Spleen (tissue), 13 donors: Measurements from ENCODE around the gene CCNY. TPM values are rescaled to one million over a fixed set of nuclear protein-coding genes. Genes with fewer than 3 reads are reported as not detected.

Source experiments
- DNase-seq: peaks from one replicate; pipeline ENCODE4 v3.0.0-alpha.2; 2020
- H3K27ac ChIP-seq, 8 donors: fragments of 200-600 bp; sonication (generic) in 7 of 8; 1 replicate in 4 of 8; 2 replicates in 4 of 8; pipeline versions ENCODE4 v1.5.0 to v1.8.0; 2016 to 2021; ENCODE audit warnings: inconsistent platforms in 4 of 8, mild to moderate bottlenecking in 4 of 8, moderate library complexity in 1 of 8
- H3K27me3 ChIP-seq, 7 donors: fragments of 200-600 bp; sonication (generic) in 6 of 7; replicated peaks in 1 of 7; 1 replicate in 4 of 7; 2 replicates in 3 of 7; pipeline versions ENCODE4 v1.5.0 to v1.8.0; 2016 to 2021; ENCODE audit warnings: inconsistent platforms in 3 of 7, mild to moderate bottlenecking in 1 of 7
- H3K36me3 ChIP-seq, 6 donors: fragments of 200-600 bp; sonication (generic) in 5 of 6; 1 replicate in 4 of 6; 2 replicates in 2 of 6; pipeline versions ENCODE4 v1.5.0 to v1.8.0; 2016 to 2021; ENCODE audit warnings: inconsistent platforms in 2 of 6
- H3K4me1 ChIP-seq, 6 donors: fragments of 200-600 bp; sonication (generic) in 5 of 6; 1 replicate in 3 of 6; 2 replicates in 3 of 6; pipeline versions ENCODE4 v1.5.0 to v1.8.0; 2016 to 2021; ENCODE audit warnings: inconsistent platforms in 3 of 6
- H3K4me3 ChIP-seq, 8 donors: fragments of 200-600 bp; sonication (generic) in 7 of 8; 1 replicate in 4 of 8; 2 replicates in 4 of 8; pipeline versions ENCODE4 v1.5.0 to v1.8.0; 2016 to 2021; ENCODE audit warnings: inconsistent platforms in 4 of 8, mild to moderate bottlenecking in 4 of 8, moderate library complexity in 2 of 8
- H3K9me3 ChIP-seq, 8 donors: fragments of 200-600 bp; sonication (generic) in 7 of 8; 1 replicate in 4 of 8; 2 replicates in 4 of 8; pipeline versions ENCODE4 v1.5.0 to v1.8.0; 2016 to 2021; ENCODE audit warnings: inconsistent platforms in 4 of 8
- CTCF ChIP-seq, 11 experiments: fragments of 200-600 bp in 7 of 11; fragments of 450-650 bp in 4 of 11; sonication (generic) in 4 of 11; IDR thresholded peaks in 8 of 11; conservative IDR thresholded peaks in 3 of 11; 1 replicate in 7 of 11; 2 replicates in 4 of 11; pipeline versions ENCODE4 v1.4.0 to v1.8.0; 2016 to 2021; ENCODE audit warnings: antibody characterized with exemption in 11 of 11, inconsistent platforms in 4 of 11, mild to moderate bottlenecking in 1 of 11
- POLR2A ChIP-seq, 3 donors: fragments of 450-650 bp; IDR thresholded peaks; one replicate each; pipeline ENCODE4 v1.5.1; 2017; ENCODE audit warnings: antibody characterized with exemption in 3 of 3, mild to moderate bottlenecking in 1 of 3
- POLR2AphosphoS5 ChIP-seq, 3 donors: sonication (generic); formaldehyde crosslinking; IDR thresholded peaks; one replicate each; pipeline ENCODE4 v1.5.1; 2017; ENCODE audit warnings: antibody characterized with exemption in 3 of 3
- WGBS, 5 donors: extraction: QIAGEN DNeasy Blood & Tissue Kit in 3 of 5; methylation state at CpG; one replicate each; pipeline versions ENCODE4 v1.1.5 to v1.1.7; 2013 to 2018; 5-methylcytosine and 5-hydroxymethylcytosine counted together
- intact Hi-C: fragments of 100-400 bp; cut with DNase I; formaldehyde crosslinking; loops from one replicate; pipeline ENCODE4 v1.15.0; 2023; ENCODE audit warnings: low total_unique reads
- long read RNA-seq, 2 donors: transcript quantifications; one replicate each; lab custom pipeline, GENCODE V29; 2026
- polyA plus RNA-seq, 3 donors: library from polyadenylated mRNA; stranded (reverse); fragments of 200-250 nt; gene quantifications; one replicate each; pipeline ENCODE4 v1.2.1, GENCODE V29; 2013
- total RNA-seq, 7 donors: library from RNA; depleted of rRNA in 3 of 7; stranded (reverse); fragments of >200 nt in 3 of 7; fragmentation: NEBNext Ultra II Directional in 4 of 7; extraction: Animal tissue kit (Norgen Biotek cat#: 25700) in 4 of 7; gene quantifications; one replicate each; pipeline versions ENCODE4 v1.1.0 to v1.2.1, GENCODE V29; 2016 to 2021
- donor health status: healthy with polysubstance abuse.
- donor health status: DM: no; HTN: no; CAD: no; lungs with moderate emphysema.
- donor health status: DM: no; HTN: no; CAD: no.
- donor health status: Bipolar disorder and iron deficiency.
- donor health status: healthy.
- donor health status: DM: no; HTN: no; CAD: no.
- donor health status: DM: yes; HTN: yes; CAD: no.

The CCNY gene
- total RNA-seq (10 to 100 TPM; 40.1 to 83.1 (median 55.2) TPM), polyA plus RNA-seq (10 to 100 TPM; 21.1 to 32.1 (median 26.5) TPM)
- long read RNA-seq, donor 1, transcript CCNY-203 (10 exons, 3,960 nt), result major isoform, 16 of 25 reads
- long read RNA-seq, donor 1, partial matches to known transcripts, result 9 of 25 reads
- long read RNA-seq, donor 1, other reads (novel, unspliced or antisense), result 0 of 25 reads
- long read RNA-seq, donor 2, transcript CCNY-203 (10 exons, 3,960 nt), result major isoform, 13 of 13 reads
- long read RNA-seq, donor 2, partial matches to known transcripts, result 0 of 13 reads
- long read RNA-seq, donor 2, other reads (novel, unspliced or antisense), result 0 of 13 reads

- H3K4me1 ChIP-seq, result peaks cover 29 to 91% (median 70%) of the 10 kb centered on the region in 6 donors
- peak within 1 kb of the TSS; percentile 77 to 93 (median 86) for H3K27ac ChIP-seq
- H3K36me3 ChIP-seq, result no peaks in the 10 kb centered on the region
- H3K9me3 ChIP-seq, result no peaks in the 10 kb centered on the region
- 0 to 1% (median 0%) methylated on average over 28 to 109 of the region's 109 CpGs for WGBS, 5 donors
- TF ChIP-seq CTCF (IDR thresholded peaks at IDR 0.05 in 8 of 11, conservative IDR thresholded peaks at IDR 0.05 in 3 of 11) (peak in 1 of 11 experiments; percentile 30), POLR2AphosphoS5 (IDR thresholded peaks at IDR 0.05) (peak; percentile 89 to 90 (median 90)), POLR2A (IDR thresholded peaks at IDR 0.05) (peak in 2 of 3 donors; percentile 21 to 22)
- DNase-seq, result peak; percentile 95
- no peaks in the 10 kb centered on the region for H3K27me3 ChIP-seq
- peak within 1 kb of the TSS; percentile 88 to 98 (median 95) for H3K4me3 ChIP-seq
- intact Hi-C loops, result no loop called here
Observed at GRCh38 chr10:35336084-35336831, at the start of gene CCNY. Gene CCNY (plus strand): TSS chr10:35336509. CDS start chr10:35337054, 545 bp downstream.

- no peaks in the 10 kb centered on the region for H3K4me1 ChIP-seq
- H3K36me3 ChIP-seq, result no peaks in the 10 kb centered on the region
- H3K9me3 ChIP-seq, result no peaks in the 10 kb centered on the region
- no peak overlapping the region for H3K4me3 ChIP-seq
- no peak overlapping the region for H3K27ac ChIP-seq
- intact Hi-C loops, result no loop called here
- WGBS, 5 donors, result 74 to 82% (median 77%) methylated on average over 1 of the region's 1 CpG
- TF ChIP-seq POLR2AphosphoS5 (IDR thresholded peaks at IDR 0.05) (no peak), CTCF (IDR thresholded peaks at IDR 0.05 in 8 of 11, conservative IDR thresholded peaks at IDR 0.05 in 3 of 11) (no peak), POLR2A (IDR thresholded peaks at IDR 0.05) (no peak)
- no peak for DNase-seq
- H3K27me3 ChIP-seq, result no peaks in the 10 kb centered on the region
Observed at GRCh38 chr10:35289198-35289597, 47.1 kb upstream of the CCNY start.

- Histone ChIP-seq H3K27me3 (no peaks in the 10 kb centered on the region), H3K36me3 (no peaks in the 10 kb centered on the region), H3K9me3 (no peaks in the 10 kb centered on the region), H3K27ac (no peak overlapping the region), H3K4me1 (no peaks in the 10 kb centered on the region), H3K4me3 (no peak overlapping the region)
- 93 to 100% (median 97%) methylated on average over 1 of the region's 1 CpG for WGBS, 5 donors
- intact Hi-C loops, result no loop called here
- TF ChIP-seq CTCF (IDR thresholded peaks at IDR 0.05 in 8 of 11, conservative IDR thresholded peaks at IDR 0.05 in 3 of 11) (no peak), POLR2AphosphoS5 (IDR thresholded peaks at IDR 0.05) (no peak), POLR2A (IDR thresholded peaks at IDR 0.05) (no peak)
- DNase-seq, result no peak
Observed at GRCh38 chr10:35294506-35294905, 41.8 kb upstream of the CCNY start.

- no peak for TF ChIP-seq POLR2AphosphoS5 (IDR thresholded peaks at IDR 0.05)
- TF ChIP-seq CTCF (IDR thresholded peaks at IDR 0.05 in 8 of 11, conservative IDR thresholded peaks at IDR 0.05 in 3 of 11), result no peak
- TF ChIP-seq POLR2A (IDR thresholded peaks at IDR 0.05), result no peak
- Histone ChIP-seq H3K4me1 (peaks cover 0 to 7% (median 0%) of the 10 kb centered on the region in 6 donors), H3K9me3 (no peaks in the 10 kb centered on the region), H3K27me3 (no peaks in the 10 kb centered on the region), H3K27ac (no peak overlapping the region), H3K36me3 (no peaks in the 10 kb centered on the region), H3K4me3 (no peak overlapping the region)
- WGBS, 5 donors, result 80 to 90% (median 88%) methylated on average over 3 of the region's 3 CpGs
- intact Hi-C loops, result no loop called here
- DNase-seq, result no peak
Observed at GRCh38 chr10:35299016-35299415, 37.3 kb upstream of the CCNY start.
